ENCODE results near the gene EFNB1. TPM values are rescaled to one million over a fixed set of nuclear protein-coding genes. Genes with fewer than 3 reads are reported as not detected.
A peak's percentile ranks its signal among the peaks of the same experiment; 100 is the strongest.

EFNB1 gene
- total RNA-seq, 6 experiments from 2014 or later, result 6.1 to 17.4 (median 10.4) TPM

DNA sequence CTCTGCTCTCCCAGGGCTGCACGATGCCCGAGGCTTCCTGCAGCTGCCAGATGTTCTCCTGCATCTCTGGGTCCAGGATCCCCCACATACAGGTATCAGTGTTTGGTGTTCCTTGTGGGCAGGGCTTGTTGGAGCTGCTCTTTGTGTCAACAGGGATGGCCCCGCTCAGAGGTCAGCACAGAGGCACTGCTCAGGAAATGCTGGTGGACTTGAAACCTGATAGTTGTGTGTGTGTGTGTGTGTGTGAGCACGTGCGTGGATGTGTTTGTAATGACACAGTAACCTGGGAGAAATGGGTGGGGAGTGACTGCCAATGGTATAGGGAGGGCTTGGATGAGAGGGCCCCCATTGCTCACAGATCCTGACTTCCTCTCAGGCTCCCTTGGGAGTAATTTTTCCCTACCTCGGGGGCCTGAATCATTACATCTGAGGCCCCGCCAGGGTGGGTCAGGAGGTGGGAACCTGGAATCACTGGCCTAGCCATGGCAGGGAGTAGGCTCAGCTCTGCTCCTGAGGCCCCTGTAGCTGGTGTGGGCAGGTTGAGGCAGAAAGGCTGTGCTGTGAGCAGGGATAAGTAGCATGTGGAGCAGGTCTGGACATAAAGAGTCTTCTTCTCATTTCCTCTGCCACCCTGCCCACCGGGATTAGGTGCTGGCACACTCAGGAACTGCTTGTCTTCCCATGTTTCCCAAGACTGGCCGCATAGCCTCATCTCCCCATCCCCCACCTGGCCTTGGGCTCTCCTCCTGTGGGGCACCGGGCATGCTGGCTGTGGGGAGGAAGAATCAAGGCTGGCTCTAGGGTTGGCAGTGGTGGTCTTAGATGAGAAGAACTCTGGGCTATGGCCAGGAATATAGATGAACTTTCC, 2.5 kb upstream of the EFNB1 start:
- no peak overlapping the region for H3K4me3 ChIP-seq
- TF ChIP-seq, protein P1, sequence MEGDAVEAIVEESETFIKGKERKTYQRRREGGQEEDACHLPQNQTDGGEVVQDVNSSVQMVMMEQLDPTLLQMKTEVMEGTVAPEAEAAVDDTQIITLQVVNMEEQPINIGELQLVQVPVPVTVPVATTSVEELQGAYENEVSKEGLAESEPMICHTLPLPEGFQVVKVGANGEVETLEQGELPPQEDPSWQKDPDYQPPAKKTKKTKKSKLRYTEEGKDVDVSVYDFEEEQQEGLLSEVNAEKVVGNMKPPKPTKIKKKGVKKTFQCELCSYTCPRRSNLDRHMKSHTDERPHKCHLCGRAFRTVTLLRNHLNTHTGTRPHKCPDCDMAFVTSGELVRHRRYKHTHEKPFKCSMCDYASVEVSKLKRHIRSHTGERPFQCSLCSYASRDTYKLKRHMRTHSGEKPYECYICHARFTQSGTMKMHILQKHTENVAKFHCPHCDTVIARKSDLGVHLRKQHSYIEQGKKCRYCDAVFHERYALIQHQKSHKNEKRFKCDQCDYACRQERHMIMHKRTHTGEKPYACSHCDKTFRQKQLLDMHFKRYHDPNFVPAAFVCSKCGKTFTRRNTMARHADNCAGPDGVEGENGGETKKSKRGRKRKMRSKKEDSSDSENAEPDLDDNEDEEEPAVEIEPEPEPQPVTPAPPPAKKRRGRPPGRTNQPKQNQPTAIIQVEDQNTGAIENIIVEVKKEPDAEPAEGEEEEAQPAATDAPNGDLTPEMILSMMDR (IDR thresholded peaks at IDR 0.05), result no peak
- no peak for TF ChIP-seq POLR2A (IDR thresholded peaks at IDR 0.05)
- intact Hi-C loops (cut with DNase I), result loop anchor here (10.0 kb wide), 2 partner anchors 238 to 558 kb away; no protein-coding TSS in a partner anchor
- ATAC-seq, result no peak
- H3K36me3 ChIP-seq, result no peaks in the 10 kb centered on the region
- peaks cover 0 to 8% of the 10 kb centered on the region in 2 donors for H3K27me3 ChIP-seq
- WGBS (ENCODE audit: insufficient coverage, low coverage, low lambda C conversion rate, missing lambda C conversion rate), result 35% methylated on average over 5 of the region's 10 CpGs
- no peaks in the 10 kb centered on the region for H3K9me3 ChIP-seq
- no peak overlapping the region for H3K27ac ChIP-seq
- DNase-seq, result peak in 1 of 3 donors; percentile 35
- H3K4me1 ChIP-seq, result no peaks in the 10 kb centered on the region

DNA sequence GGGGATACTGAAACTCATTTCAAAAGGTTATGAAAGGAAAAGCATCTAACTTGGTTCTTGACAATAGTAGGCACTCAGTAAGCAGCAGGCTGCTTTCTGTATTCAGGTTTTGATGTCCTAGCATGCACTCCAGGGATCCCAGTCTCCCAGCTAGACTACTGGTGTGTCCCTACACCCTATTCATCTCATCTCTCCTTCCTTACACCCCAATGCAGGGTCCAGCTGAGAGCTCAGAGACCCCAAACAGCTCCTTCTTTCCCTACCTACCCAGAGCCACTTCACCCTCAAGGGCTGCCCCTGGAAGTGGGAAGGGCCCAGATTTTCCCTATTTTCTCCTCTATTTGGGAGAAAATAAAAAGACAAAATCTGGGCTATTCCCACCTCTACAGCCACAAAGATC, 1.6 kb upstream of the EFNB1 start:
- ATAC-seq, result no peak
- intact Hi-C loops (cut with DNase I), result loop anchor here (10.0 kb wide), 2 partner anchors 238 to 558 kb away; no protein-coding TSS in a partner anchor
- H3K27me3 ChIP-seq, result peaks cover 0 to 8% of the 10 kb centered on the region in 2 donors

DNA sequence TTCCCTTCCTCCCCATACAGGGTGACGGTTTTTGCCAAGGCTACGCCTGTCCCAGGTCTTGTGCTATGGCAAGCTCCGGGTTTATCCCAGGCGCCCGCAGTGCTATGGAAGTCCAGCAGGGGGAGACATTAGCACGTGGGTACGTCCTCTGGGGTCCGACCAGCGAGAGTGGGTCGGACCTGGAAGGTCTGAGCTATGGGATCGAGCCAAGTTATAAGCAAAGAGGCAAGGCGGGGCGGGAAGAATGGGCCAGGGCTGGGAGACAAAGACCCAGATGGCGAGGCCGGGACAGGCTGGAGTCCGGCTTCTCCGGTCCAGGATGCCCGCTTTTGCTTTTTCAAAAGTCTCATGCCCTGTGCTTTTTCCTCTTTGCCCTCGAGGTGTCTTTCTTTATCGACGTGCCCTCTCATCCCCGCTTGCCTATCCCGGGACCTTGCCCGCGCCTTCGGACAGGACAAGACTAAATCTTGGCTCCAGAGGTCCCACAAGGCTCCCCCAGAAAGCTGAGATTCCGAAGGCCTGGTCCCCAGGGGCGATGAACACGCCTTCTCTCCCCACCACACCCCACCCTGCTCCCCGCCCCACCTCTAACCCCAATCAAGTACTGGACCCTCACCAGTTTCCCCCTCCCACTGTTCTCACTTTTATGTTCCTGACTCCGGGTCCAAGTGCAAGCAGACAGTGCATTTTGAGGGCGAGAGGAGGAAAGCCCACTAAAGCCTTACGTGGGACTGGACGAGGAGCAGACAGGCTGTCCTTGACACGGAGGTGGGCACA, 785 bp upstream of the EFNB1 start:
- intact Hi-C loops (cut with DNase I), result loop anchor here (10.0 kb wide), 2 partner anchors 237 to 557 kb away; no protein-coding TSS in a partner anchor
- peak; percentile 82 to 87 (median 83) for DNase-seq
- Histone ChIP-seq H3K27me3 (peaks cover 0 to 8% of the 10 kb centered on the region in 2 donors), H3K9me3 (no peaks in the 10 kb centered on the region), H3K4me1 (no peaks in the 10 kb centered on the region), H3K4me3 (peak overlapping the region in 2 of 3 donors; percentile 11 to 70), H3K36me3 (no peaks in the 10 kb centered on the region), H3K27ac (peak overlapping the region in 1 of 3 donors; percentile 4)
- WGBS (ENCODE audit: insufficient coverage, low coverage, low lambda C conversion rate, missing lambda C conversion rate), result 13% methylated on average over 25 of the region's 35 CpGs
- TF ChIP-seq, protein P1 (IDR thresholded peaks at IDR 0.05), result peak; percentile 93 to 95 (median 94)
- TF ChIP-seq POLR2A (IDR thresholded peaks at IDR 0.05), result no peak
- peak; percentile 64 to 68 (median 66) for ATAC-seq

More for the DNA sequence above, 1.6 kb upstream of the EFNB1 start:
- TF ChIP-seq, protein P1 (IDR thresholded peaks at IDR 0.05), result no peak
- no peak for TF ChIP-seq POLR2A (IDR thresholded peaks at IDR 0.05)
- DNase-seq, result no peak
- H3K4me3 ChIP-seq, result no peak overlapping the region
- no peaks in the 10 kb centered on the region for H3K9me3 ChIP-seq
- H3K4me1 ChIP-seq, result no peaks in the 10 kb centered on the region
- H3K36me3 ChIP-seq, result no peaks in the 10 kb centered on the region
- no peak overlapping the region for H3K27ac ChIP-seq

DNA sequence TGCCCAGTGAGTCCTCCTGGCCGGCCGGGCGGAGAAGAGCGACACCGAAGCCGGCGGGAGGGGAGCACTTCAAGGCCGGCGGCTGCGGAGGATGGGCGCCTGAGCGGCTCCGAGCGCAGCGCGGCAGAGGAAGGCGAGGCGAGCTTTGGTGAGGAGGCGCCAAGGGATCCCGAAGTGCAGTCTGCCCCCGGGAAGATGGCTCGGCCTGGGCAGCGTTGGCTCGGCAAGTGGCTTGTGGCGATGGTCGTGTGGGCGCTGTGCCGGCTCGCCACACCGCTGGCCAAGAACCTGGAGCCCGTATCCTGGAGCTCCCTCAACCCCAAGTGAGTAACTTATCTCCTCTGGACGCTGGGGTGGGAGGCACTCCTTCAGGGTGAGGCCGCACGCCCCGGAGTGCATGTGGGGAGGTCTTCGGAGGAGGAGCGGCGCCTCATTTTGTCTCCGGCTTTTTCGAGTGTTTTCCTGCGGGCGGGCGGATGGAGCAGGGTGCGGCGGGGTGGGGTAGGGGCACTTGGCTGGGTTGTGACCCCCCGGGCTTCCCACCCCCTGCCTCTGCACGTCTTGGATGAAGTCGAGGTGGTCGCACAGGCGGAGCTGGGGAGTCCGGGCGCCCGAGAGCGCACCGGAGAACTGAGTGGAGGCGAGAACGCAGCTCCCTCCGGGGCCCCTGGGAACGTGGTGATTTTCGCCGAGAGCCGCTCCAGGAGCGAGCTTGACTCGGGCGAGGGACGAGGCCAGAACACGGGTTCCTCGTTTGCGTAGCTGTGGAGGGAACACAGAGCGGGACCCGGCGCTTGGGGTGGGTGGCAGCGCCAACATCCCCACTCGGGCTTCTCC, 979 bp downstream of the EFNB1 start:
- ATAC-seq (peak in 3 of 4 donors; percentile 3 to 13 (median 8)), DNase-seq (no peak)
- Histone ChIP-seq H3K36me3 (no peaks in the 10 kb centered on the region), H3K4me1 (no peaks in the 10 kb centered on the region), H3K9me3 (no peaks in the 10 kb centered on the region), H3K27ac (peak overlapping the region; percentile 44 to 81 (median 62)), H3K27me3 (peaks cover 0 to 8% of the 10 kb centered on the region in 2 donors), H3K4me3 (peak overlapping the region; percentile 67 to 70 (median 69))
- no peak for TF ChIP-seq POLR2A (IDR thresholded peaks at IDR 0.05)
- intact Hi-C loops (cut with DNase I), result loop anchor here (10.0 kb wide), 2 partner anchors 235 to 555 kb away; no protein-coding TSS in a partner anchor
- WGBS (ENCODE audit: insufficient coverage, low coverage, low lambda C conversion rate, missing lambda C conversion rate), result 16% methylated on average over 11 of the region's 74 CpGs
